Erythroblast (primary cell): ENCODE data around the gene SFTA2.
"Not testable (repeated sequence)": the region's sequence is repeated elsewhere in the genome, so short reads cannot be mapped to it uniquely, and the experiment has no call there.

Experiments used
- DNase-seq, 2 experiments: peaks; one replicate each; lab custom pipeline; 2025; lab: John Stamatoyannopoulos, UW
- GATA1 ChIP-seq: IDR thresholded peaks from 2 replicates; pipeline ENCODE4 v1.6.1; 2011; ENCODE audit warnings: low read depth, mild to moderate bottlenecking, control low read depth, low read length, moderate library complexity
- POLR2A ChIP-seq: IDR thresholded peaks from 2 replicates; pipeline ENCODE4 v1.6.1; 2011; ENCODE audit warnings: mild to moderate bottlenecking, low read length

The SFTA2 gene

DNA sequence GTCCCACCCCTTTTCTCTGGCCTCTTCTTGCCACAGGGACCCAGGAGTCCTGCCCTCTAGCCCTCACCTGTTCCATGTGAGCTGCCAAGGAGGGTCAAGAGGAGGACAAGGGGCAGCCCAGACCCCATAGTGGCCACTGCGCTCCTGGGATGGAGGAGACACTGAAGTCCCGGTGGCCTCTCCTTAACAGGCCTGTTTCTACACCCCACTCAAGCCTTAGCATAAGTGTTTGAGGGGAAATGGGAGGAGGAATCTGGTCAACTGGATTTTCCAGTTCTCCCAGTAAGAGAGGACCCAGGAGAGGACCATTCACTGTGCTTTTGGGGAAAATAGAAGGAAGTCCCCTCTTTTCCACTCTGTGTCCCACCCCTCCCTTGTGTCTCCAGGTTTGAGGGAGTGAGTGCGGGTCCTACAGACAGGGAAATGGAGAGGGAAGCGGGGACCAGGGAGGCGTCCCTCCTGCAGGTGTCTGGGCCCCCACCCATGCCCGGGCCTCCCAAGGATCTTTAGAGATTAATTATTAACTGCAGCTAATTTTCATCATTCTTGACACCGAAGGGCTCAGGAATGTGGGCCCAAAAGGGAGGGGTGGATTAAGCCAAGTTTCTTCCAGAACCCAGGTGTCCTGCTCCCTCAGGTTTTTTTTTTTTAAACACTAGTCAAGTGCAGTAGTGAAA is at the start of gene SFTA2:
TSS of gene SFTA2 (minus strand) at position 202 of the 677 bp plus-strand sequence. CDS start at position 128, 74 bp downstream.
- TF ChIP-seq GATA1 = no peak
- TF ChIP-seq POLR2A = no peak
- DNase-seq = no peak

GRCh38 chr6:30979690-30980089 is 47.7 kb upstream of the SFTA2 start:
- no peak for TF ChIP-seq GATA1
- TF ChIP-seq POLR2A = no peak

GRCh38 chr6:30979141-30979540 is 47.2 kb upstream of the SFTA2 start:
- TF ChIP-seq POLR2A (no peak), GATA1 (no peak)
- DNase-seq = no peak

More at GRCh38 chr6:30979690-30980089, 47.7 kb upstream of the SFTA2 start:
- DNase-seq = no peak

GRCh38 chr6:30974490-30975252 is 42.7 kb upstream of the SFTA2 start:
- DNase-seq = no peak
- TF ChIP-seq GATA1 = no peak
- TF ChIP-seq POLR2A = no peak

DNA sequence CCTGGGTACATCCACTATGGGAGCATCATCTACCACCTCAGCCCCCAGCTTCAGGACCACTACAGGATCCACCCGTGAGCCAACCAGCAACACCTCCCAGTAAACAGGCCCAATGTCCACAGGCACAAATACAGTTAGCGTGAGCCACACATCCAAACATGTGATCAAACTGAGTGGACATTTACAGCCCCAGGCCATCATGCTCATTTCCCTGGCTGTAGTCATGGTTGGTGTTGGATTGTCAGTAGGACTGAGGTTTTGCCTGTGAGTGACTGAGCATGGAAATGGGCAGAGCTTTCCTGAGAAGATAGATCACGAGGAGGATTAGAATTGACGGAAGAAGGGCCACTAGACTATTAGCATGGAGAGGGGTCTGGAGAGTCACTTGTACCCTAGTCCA is 40.8 kb upstream of the SFTA2 start:
- TF ChIP-seq GATA1 (no peak), POLR2A (no peak)
- no peak for DNase-seq

GRCh38 chr6:30970946-30971345 is 39.0 kb upstream of the SFTA2 start:
- no peak for DNase-seq
- no peak for TF ChIP-seq GATA1
- TF ChIP-seq POLR2A = no peak

DNA sequence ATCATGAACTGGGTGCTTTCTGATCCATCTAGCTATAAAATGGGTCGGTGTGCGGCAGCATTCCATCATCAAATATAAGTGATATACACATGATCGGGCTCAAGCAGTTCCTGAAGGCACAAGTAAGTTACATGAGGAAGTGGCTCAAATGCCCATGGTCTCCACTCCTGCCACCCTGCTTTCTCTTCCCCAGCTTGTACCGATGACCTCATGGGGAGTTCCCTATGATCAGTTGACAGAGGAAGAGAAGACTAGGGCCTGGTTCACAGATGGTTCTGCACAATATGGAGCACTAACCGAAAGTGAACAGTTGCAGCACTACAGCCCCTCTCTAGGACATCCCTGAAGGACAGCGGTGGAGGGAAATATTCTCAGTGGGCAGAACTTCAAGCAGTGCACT is 37.2 kb upstream of the SFTA2 start:
- DNase-seq = not testable (repeated sequence)

DNA sequence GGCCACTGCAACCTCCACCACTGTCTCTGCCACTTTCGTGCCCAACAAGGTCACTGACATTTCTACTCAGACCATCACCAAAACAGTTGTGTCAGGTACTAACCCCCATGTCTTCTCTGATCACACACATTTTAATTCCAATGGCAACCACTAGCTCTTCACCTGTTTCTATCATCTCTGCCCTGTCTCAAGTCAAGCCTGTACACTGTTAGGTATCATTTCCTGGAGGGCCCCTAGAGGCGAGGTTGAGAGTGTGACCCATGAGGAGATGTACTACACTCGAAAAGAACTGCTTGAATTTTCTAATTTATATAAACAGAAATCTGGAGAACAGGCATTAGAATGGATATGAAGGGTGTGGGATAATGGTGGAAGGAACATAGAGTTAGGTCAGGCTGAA is 34.2 kb upstream of the SFTA2 start:
- no peak for DNase-seq
- no peak for TF ChIP-seq POLR2A
- TF ChIP-seq GATA1 = no peak

DNA sequence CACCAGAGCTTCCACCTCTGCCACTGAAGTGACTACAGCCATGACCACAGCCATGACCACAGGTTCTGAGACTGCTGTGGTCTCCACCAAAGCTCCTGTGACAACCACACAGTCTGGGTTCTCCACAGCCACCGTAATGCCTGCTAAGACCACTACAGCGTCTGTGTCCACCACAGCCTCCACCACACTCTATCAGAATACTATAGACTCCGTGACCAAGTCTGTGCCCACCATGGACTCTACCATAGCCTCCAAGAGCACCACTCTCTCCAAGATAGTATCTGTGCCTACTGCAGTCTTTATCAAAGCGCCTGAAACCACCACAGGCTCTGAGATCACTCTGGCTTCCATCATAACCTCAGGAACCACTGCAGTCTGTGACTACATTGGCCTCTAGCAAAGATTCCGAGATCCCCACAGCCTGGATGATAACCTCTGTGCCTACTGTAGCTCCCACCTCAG is 33.2 kb upstream of the SFTA2 start:
- DNase-seq = no peak
- TF ChIP-seq GATA1 (no peak), POLR2A (no peak)

- no peak for DNase-seq
- TF ChIP-seq GATA1 = no peak
- no peak for TF ChIP-seq POLR2A
These were observed 32.1 kb upstream of the SFTA2 start for GRCh38 chr6:30964075-30964474.

DNA sequence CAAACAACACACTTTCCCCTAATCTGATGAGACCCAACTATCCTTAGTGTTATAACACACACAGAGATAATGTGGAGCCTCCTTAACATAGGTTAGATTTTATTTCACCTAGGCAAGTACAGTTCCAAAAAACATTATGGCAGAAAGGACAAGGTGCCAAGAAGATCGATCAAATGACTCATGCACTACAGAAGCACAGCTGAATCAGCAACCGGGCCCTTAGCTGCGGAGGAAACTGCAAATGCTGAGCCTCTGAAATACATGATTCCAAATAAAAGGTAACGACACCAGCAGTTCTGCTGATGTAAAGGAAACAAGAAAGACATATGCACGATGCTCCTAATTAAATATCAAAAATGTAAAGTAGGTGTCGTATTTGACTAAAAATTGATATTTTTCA is 31.7 kb upstream of the SFTA2 start:
- TF ChIP-seq POLR2A (no peak), GATA1 (no peak)
- no peak for DNase-seq

- no peak for TF ChIP-seq GATA1
- TF ChIP-seq POLR2A = no peak
- DNase-seq = no peak
These were observed 30.7 kb upstream of the SFTA2 start for GRCh38 chr6:30962716-30963115.

DNA sequence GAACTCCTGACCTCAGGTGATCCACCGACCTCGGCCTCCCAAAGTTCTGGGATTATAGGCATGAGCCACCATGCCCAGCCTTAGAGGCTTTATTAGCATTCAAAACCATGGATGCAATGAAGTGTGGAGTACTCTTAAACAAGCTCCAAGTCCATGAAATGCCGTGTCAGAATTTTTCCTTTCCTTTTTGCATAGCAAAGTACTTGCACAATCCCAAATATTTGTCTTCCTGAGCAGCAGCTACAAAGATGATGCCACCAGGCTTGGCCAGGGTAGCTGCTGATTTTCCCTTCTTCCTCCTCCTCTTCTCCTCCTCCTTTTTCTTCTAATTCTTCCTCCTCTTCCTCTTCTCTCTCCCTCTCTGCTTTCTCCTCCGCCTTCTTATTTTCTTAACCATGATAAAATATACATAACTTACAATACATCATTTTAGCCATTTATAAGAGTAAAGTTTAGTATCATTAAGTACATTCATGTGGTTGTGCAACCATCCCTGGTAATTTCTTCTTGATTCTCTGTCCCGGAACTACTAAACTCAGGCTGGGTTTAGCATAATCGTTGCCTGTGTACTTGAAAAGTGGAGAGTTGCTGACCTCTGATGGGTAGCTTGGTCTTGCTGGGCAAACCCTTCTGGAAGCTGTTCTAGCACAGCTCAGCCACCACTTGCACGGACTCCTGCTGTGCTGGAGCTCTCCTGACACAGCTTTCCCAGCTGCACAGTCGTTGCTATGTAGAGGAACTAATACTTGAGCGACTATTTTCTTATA is 29.1 kb upstream of the SFTA2 start:
- no peak for DNase-seq
- TF ChIP-seq GATA1 = no peak
- TF ChIP-seq POLR2A = no peak

DNA sequence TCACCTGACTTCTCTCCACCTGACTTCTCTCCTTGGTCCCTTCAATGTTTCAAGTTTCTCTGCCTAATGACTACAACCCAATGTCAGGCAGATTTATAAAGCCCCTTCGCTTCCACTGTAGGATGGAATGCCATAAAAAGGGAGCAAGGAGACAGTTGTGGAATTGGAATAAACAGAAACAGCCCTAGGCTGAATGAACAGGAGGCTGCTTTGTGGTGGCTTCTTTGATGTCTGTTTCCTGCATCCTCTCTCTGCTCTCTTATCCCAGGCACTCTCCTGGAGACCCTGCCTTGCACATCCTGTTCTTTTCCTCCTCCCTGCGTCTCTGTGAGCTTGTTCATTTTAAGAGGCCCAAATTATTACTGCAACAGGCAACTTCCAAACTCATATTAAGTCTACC is 25.7 kb upstream of the SFTA2 start:
- no peak for DNase-seq
- TF ChIP-seq POLR2A (no peak), GATA1 (no peak)
